ENCODE data around the gene IDS.

IDS gene

DNA sequence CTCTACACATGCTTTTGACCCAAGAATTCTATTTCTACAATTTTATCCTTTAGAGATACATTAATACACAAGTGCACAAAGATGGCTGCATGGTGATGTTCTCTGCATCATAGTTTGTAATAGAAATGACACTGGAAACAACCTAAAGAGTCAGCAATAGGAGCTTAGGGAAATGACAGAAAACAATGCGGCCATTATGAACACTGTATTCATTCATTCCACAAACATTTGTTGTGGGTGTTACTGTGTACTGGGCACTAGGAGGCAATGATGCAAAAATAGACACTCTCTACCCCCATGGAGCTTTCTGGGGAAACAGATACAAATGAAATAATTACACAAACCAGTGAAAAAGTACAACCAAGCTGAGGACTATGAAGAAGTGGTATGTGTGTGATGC is 32.0 kb downstream of the IDS start:
- TF ChIP-seq, protein P1, sequence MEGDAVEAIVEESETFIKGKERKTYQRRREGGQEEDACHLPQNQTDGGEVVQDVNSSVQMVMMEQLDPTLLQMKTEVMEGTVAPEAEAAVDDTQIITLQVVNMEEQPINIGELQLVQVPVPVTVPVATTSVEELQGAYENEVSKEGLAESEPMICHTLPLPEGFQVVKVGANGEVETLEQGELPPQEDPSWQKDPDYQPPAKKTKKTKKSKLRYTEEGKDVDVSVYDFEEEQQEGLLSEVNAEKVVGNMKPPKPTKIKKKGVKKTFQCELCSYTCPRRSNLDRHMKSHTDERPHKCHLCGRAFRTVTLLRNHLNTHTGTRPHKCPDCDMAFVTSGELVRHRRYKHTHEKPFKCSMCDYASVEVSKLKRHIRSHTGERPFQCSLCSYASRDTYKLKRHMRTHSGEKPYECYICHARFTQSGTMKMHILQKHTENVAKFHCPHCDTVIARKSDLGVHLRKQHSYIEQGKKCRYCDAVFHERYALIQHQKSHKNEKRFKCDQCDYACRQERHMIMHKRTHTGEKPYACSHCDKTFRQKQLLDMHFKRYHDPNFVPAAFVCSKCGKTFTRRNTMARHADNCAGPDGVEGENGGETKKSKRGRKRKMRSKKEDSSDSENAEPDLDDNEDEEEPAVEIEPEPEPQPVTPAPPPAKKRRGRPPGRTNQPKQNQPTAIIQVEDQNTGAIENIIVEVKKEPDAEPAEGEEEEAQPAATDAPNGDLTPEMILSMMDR (IDR thresholded peaks at IDR 0.05) = no peak

DNA sequence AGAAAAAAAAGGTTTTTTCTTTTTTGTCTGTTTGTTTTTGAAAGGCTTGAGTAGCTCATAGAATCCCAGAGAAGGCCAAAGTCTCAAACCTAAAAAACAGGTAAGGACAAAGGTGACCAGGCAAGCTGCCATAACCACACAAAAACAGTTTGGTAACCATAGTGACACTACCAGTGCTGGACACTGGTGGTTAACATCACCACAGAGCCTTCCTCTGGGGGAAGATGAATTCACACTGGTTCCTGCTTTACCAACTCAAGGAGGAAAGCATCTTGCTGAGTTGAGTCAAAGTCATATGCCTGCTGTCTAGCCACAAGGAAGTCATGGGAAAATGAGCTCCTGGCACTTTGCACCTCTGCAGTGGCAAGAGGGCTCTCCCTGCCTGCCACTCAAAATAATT is 32.5 kb downstream of the IDS start:
- TF ChIP-seq, protein P1 (IDR thresholded peaks at IDR 0.05) = no peak

DNA sequence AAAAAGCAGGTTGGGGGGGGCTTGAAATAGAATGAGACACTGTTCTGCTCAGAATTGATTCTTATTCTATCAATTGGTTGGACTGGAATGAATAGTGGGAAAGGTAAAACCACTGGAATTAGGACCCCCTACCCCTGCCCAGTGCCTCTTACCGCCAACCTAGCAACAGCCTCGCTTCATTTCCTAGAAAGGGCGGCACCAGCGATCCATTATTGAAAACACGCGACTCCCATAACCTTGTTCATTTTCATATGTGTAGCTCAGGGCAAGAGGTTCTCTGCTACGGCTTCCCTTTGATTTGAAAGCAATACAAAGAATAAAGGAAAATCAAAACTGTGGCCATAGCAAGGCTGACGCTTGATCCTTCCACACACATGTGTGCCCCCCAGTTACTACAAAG is 33.7 kb downstream of the IDS start:
- TF ChIP-seq, protein P1 (IDR thresholded peaks at IDR 0.05) = no peak

DNA sequence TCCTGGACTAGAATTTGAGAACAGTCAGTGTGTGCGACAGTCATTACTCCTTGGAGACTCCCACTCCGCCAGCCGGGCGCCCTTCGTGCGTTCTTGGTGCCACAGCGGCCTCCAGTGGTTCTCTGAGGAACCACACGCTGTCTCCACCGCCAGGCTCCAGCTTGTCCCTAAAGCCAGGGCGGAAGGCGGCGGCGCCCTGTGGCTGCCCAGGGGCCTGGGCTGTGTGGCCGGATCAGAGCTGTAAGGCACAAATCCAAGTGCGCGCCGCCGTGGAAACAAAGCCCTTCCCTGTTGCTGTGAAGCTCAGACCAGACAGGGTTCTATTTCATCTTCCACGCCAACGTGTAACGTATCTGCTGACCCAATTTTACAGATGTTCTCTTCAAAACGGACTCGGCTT is 34.2 kb downstream of the IDS start:
- TF ChIP-seq, protein P1 (IDR thresholded peaks at IDR 0.05) = peak; percentile 78

DNA sequence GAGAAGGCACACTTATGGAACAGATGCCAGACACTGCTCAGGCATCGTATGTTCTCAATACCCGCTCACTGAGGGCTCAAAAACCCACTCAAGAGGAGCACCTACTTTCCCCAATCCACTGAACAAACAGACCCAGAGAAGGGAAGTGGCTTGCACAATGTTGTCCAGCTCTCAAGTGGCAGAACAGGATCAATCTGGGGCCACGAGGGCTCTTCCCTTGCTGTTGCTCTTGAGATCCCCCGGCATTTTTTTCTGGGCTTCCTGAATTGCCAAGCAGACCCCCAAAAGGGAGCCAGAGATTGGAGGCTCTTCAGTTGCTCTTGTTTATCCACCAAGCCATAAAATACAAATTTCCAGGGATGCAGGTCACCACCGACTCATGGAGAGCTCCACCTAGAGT is 35.7 kb downstream of the IDS start:
- TF ChIP-seq, protein P1 (IDR thresholded peaks at IDR 0.05) = no peak

DNA sequence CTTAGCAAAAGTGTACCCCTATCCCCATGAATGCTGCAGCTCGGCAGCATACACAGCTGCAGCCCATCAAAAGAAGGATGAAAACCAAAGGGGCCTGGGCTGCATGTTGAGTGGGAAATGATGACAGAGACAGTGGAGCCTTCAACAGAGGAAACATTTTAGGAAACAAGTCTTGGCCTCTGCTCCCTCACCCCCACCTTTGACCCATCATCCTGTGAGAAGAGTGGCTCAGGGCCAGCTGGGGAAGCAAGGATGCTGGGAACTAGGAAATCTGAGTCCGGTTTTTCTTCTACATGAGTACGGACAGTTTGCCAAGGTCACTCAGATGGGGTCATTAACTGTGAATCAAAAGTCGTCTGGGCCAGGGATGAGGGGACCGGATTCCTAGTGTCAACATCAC is 37.2 kb downstream of the IDS start:
- TF ChIP-seq, protein P1 (IDR thresholded peaks at IDR 0.05) = no peak

DNA sequence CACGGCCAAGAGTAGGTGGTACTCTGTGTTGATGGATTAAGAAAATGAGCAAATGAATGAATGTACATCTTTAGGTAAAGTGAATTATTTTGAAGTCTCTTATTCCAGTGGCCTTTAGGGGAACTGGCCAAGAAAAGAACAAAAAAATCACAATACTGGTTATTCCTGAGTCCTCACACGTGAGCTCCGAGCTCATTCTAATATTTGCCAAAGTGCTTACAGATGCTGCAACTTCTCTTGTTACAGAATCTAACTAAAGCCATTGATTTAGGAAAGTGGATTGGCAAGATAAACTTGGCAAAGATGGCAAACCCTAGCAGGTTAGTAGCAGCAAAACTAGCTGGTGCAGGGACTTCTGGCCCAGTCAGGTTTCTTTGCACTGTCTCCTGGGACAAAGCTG is 37.6 kb downstream of the IDS start:
- TF ChIP-seq, protein P1 (IDR thresholded peaks at IDR 0.05) = no peak

DNA sequence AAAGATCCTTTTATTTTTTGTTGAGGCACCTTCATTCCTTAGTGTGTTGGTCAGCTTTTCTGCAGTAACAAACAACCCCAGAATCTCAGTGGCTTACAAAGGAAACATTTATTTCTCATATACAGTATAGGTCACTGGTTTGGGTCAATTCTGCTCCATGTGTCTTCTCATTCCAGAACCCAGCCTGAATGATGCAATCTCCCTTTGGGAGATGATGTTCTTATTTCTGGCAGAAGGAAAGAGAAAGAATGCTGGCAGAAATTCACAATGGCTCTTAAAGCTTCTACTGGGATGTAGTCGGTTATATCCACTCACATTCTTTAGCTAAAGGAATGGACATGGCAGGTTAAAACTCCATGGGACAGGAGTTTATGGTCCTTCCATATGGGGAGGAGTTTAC is 42.3 kb downstream of the IDS start:
- TF ChIP-seq, protein P1 (IDR thresholded peaks at IDR 0.05) = no peak

Measured in LNCAP (cell line).